Activated T-helper 1 cell treated with anti-CD3 and anti-CD28 coated beads, Interleukin-2, amount 50 U/mL, for 16 hours (primary cell): ENCODE data around the gene MXD1.
A peak's percentile ranks its signal among the peaks of the same experiment; 100 is the strongest.
"Not testable (repeated sequence)": the region's sequence is repeated elsewhere in the genome, so short reads cannot be mapped to it uniquely, and the experiment has no call there.

Experiments
- DNase-seq, 2 donors: peaks; one replicate each; pipeline ENCODE4 v3.0.0-alpha.2; 2020; ENCODE audit warnings: low read depth in 1 of 2, low spot score in 1 of 2

The MXD1 gene

GRCh38 chr2:69933254-69933828 lies 18.4 kb downstream of the MXD1 start:
- no peak for DNase-seq

GRCh38 chr2:69933839-69934613 lies 19.1 kb downstream of the MXD1 start:
- DNase-seq: no peak

DNA sequence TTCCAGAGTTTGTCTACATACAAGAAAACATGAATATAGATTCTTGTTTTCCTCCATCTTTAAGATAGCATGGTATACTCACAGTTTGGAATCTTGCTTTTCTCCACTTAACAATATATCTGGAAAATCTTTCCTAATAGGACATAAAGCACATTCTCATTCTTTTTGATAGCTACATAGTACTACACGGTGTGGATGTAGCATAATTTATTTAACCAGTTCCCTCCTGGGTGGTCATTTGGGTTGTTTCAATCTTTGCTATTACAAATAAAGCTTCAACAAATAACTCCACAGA lies 19.7 kb downstream of the MXD1 start:
- no peak for DNase-seq

DNA sequence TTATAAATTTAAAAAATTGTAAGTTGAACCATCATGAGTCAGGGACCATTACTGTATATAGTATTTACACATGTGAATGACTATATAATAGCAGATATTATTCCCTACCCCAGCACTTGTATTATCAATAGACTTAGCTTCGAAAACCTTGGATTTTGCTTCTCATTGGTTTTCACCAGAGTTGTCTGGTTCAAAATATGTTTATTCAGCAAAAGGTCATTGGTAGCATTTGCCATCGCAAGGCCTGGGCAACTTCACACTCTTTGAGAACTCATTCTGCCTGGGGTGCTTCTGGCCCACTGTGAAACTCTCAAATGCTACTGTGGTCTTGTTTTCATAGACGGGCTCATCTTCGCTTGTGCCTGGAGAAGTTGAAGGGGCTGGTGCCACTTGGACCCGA lies 20.1 kb downstream of the MXD1 start:
- no peak for DNase-seq

DNA sequence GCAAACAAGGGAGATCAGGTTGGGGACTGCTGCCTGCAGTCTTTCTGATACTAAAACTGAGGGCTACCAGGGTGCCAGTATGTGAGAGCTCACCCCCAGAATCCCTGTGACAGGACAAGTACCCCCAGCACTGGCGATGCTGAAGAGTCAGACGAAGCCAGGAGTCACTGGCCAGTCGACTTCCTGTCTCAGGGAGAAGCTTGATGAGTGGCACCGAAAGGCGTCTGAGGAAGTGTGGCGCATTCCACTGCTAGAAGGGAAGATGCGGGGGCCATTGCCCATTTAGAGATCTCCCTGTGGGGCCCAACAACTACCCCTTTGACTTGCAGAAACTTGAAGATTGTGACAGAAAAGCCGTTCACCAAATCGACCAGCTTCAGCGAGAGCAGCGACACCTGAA lies 22.0 kb downstream of the MXD1 start:
- no peak for DNase-seq

DNA sequence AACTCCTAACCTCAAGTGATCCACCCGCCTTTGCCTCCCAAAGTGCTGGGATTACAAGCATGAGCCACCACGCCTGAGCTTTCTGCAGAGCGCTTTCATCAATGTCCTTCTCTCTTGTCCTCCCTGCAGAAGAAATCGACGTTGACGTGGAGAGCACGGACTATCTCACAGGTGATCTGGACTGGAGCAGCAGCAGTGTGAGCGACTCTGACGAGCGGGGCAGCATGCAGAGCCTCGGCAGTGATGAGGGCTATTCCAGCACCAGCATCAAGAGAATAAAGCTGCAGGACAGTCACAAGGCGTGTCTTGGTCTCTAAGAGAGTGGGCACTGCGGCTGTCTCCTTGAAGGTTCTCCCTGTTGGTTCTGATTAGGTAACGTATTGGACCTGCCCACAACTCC lies 23.1 kb downstream of the MXD1 start:
- DNase-seq: no peak

DNA sequence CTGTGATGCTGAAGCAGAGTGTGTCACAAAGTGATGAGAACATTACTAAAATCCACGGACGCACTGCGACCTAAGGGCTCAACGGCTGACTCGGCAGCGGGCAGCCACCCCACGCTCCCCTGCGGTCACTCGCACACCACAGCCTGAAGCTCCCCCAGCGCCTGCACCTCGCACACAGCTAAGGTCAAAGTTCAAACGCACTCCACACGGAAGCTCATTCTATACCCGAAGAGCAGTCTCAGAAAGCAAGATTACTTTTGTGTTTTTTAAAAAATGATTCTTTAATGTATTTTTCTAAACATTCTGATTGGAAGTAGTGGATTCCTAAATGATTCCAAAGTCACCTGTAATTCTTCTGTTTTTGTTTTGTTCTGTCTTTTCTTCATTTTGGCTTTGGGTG lies 24.8 kb downstream of the MXD1 start:
- DNase-seq: no peak

DNA sequence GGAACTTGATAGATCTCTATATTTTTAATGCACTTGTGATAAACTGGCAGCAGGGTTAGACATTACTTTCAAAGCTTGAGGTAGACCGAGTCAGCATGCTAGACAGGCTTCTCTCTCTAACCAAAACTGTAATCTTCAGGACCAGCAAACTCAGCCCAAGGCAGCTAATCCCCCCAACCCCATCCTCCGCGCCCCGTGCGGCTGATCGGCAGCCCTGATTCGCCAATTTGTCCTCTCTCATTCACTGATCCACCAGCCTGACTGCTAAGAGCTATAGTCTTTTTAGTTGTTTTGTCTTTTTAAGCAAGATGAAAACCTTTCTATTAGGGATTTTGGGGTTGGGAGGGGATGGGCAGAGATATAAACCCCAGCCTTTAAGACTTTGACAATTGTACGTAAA lies 25.8 kb downstream of the MXD1 start:
- DNase-seq: no peak

- no peak for DNase-seq
Measured at GRCh38 chr2:69943000-69943842, 28.3 kb downstream of the MXD1 start.

- no peak for DNase-seq
Measured at GRCh38 chr2:69943843-69944525, 29.1 kb downstream of the MXD1 start.

DNA sequence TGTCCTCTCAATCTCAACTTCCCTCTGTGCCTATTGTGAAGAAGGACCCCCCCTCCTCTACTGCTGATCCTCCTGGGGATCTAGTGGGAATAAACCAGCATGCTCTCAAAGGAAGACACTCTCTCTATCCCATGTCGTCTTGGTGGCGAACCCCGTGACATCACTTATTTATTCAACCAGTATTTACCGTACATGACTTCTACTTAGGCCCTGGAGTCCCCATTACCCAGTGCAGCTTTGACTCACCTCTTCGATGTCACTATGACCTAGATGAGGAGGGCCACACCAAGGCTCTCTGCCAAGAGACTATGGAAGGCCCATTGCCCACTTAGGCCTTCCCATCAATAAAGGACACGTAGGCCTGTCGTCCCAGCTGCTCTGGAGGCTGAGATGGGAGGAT lies 29.8 kb downstream of the MXD1 start:
- DNase-seq: no peak

DNA sequence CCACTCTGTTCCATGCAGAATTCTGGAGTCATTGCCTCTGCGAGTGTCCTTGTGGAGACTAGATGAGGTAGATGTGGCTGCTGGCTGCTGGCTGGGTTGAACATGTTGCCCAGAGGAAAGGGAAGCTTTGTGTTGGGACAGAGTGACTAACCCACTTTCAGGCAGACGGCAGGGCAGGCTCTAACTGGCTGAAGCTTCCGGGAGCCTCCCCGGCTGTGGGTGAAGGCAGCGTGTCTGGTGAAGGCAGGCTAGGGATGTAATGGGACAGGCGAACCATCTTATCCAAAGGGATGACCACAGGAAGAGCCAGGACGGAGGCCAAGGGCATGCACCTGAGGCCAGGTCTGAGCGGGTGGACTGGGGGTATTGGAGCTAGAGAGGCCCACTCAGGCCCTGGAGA lies 30.5 kb downstream of the MXD1 start:
- no peak for DNase-seq

DNA sequence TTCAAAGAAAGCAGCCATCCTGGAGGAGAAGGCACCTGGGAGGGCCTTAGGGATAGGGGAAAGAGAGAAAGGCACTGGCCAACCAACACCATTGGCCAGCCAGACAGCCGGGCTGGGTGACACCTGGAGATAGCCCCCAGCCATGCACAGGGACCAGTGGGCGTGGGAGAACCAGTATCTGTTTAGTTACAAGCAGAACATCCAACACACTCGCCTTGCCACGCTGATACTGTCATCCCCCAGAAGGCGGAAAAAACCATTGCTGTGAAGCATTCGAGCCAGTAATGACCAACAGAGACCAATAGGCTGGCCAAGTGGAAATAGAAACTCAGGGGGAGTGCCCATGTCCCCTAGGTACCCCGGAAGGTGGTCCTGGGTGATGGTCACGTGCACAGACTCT lies 31.0 kb downstream of the MXD1 start:
- no peak for DNase-seq

DNA sequence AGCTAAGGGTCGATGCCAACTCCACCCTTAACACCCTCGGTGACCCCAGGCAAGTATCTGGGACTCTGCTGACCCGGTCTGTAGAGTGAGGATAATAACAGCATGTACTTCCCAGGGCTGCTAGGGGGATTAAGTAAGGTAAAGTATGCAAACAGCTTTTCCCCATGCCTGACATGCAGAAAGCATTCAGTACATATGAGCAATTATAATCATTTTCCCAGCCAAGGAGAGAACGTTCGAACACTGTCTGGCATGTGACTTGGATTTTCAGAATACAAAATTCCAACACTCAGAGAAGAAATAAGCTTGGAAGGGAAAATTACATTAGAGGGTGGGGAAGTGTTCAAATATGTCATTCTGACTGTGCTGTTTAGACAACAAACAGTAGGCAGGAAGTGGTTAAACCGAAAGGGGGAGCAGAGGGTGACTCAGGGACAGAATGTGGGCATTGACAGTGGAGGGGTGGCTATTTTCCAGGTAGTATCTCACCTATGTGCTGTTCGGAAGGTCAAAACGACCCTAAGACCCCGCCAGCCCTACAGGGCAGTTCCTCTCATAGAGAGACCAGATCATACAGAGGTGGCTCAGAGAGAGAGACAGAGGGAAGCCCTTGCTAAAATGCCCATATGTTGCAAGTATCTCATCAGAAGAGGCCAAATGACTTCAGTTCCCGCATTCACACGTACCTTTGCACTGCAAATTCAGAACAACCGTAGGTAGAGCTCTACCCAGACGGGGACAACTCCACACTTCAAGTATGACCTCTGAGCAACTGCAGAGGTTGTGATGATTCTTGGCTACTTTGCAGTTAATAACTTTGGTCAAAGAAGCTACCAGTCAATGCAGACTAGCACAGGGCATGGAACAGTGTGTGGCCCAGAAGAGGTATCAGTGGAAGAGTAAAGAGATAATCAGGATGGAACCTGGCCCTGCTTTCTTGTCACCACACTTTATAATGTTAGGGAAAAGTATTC lies 31.7 kb downstream of the MXD1 start:
- peak in 1 of 2 donors; percentile 16 for DNase-seq

- no peak for DNase-seq
Measured at GRCh38 chr2:69947325-69947931, 32.5 kb downstream of the MXD1 start.

GRCh38 chr2:69948032-69948962 lies 33.4 kb downstream of the MXD1 start:
- DNase-seq: no peak

GRCh38 chr2:69948963-69949645 lies 34.2 kb downstream of the MXD1 start:
- DNase-seq: no peak

DNA sequence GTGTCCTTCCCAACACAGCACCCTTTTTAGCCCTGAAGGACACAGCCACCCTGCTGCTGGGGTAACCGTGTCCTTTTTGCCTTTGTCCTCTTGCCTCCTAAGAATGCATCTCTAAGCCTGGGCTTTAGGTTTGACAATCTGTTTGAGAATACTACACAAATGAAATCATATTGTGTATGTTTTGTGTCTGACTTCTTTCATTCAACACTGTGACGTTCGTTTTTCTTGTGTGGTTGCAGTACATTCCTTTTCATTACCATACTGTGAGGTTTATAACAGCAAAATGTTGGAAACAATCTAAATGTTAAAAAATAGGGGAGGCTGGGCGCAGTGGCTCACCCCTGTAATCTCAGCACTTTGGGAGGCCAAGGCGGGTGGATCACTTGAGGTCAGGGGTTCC lies 35.3 kb downstream of the MXD1 start:
- no peak for DNase-seq

GRCh38 chr2:69950671-69951070 lies 35.8 kb downstream of the MXD1 start:
- DNase-seq: not testable (repeated sequence)
